ENCODE results near the gene OR4D6.

DNA sequence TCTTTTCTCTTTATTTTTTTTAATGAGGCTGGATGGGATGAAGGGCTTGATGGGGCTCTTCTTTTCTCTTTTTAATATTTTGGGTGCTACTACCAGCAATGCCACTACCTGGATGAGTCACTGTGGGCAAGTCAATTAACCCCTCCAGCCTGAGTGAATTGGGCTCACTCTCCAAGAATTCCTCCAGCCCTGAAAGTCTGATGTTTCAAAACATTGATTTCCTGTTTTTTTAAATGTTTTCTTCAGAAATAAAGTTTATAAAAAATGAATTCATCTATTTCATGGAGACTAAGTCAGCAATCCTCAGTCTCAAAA is 29.7 kb upstream of the OR4D6 start:
- no peak for TF ChIP-seq RFX5 (IDR thresholded peaks at IDR 0.05; ENCODE audit: low read length)
- TF ChIP-seq MXI1 (IDR thresholded peaks at IDR 0.05; ENCODE audit: low read depth, low read length) = no peak
- TF ChIP-seq, protein P1, sequence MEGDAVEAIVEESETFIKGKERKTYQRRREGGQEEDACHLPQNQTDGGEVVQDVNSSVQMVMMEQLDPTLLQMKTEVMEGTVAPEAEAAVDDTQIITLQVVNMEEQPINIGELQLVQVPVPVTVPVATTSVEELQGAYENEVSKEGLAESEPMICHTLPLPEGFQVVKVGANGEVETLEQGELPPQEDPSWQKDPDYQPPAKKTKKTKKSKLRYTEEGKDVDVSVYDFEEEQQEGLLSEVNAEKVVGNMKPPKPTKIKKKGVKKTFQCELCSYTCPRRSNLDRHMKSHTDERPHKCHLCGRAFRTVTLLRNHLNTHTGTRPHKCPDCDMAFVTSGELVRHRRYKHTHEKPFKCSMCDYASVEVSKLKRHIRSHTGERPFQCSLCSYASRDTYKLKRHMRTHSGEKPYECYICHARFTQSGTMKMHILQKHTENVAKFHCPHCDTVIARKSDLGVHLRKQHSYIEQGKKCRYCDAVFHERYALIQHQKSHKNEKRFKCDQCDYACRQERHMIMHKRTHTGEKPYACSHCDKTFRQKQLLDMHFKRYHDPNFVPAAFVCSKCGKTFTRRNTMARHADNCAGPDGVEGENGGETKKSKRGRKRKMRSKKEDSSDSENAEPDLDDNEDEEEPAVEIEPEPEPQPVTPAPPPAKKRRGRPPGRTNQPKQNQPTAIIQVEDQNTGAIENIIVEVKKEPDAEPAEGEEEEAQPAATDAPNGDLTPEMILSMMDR (IDR thresholded peaks at IDR 0.05) = no peak
- TF ChIP-seq RAD21 (IDR thresholded peaks at IDR 0.05; ENCODE audit: low read length) = no peak
- TF ChIP-seq, protein P2, sequence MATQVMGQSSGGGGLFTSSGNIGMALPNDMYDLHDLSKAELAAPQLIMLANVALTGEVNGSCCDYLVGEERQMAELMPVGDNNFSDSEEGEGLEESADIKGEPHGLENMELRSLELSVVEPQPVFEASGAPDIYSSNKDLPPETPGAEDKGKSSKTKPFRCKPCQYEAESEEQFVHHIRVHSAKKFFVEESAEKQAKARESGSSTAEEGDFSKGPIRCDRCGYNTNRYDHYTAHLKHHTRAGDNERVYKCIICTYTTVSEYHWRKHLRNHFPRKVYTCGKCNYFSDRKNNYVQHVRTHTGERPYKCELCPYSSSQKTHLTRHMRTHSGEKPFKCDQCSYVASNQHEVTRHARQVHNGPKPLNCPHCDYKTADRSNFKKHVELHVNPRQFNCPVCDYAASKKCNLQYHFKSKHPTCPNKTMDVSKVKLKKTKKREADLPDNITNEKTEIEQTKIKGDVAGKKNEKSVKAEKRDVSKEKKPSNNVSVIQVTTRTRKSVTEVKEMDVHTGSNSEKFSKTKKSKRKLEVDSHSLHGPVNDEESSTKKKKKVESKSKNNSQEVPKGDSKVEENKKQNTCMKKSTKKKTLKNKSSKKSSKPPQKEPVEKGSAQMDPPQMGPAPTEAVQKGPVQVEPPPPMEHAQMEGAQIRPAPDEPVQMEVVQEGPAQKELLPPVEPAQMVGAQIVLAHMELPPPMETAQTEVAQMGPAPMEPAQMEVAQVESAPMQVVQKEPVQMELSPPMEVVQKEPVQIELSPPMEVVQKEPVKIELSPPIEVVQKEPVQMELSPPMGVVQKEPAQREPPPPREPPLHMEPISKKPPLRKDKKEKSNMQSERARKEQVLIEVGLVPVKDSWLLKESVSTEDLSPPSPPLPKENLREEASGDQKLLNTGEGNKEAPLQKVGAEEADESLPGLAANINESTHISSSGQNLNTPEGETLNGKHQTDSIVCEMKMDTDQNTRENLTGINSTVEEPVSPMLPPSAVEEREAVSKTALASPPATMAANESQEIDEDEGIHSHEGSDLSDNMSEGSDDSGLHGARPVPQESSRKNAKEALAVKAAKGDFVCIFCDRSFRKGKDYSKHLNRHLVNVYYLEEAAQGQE (IDR thresholded peaks at IDR 0.05; ENCODE audit: low read depth, low read length) = no peak
- no peak for TF ChIP-seq POLR2AphosphoS5 (IDR thresholded peaks at IDR 0.05; ENCODE audit: low read depth, low read length)
- TF ChIP-seq JUND (IDR thresholded peaks at IDR 0.05) = no peak
- no peak for TF ChIP-seq MEF2A (IDR thresholded peaks at IDR 0.05; ENCODE audit: borderline replicate concordance, low read depth)
- TF ChIP-seq, protein P3, sequence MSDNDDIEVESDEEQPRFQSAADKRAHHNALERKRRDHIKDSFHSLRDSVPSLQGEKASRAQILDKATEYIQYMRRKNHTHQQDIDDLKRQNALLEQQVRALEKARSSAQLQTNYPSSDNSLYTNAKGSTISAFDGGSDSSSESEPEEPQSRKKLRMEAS (IDR thresholded peaks at IDR 0.05; ENCODE audit: low read depth) = no peak
